GM23248 (cell line): ENCODE data around the gene APLP2. TPM values are rescaled to one million over a fixed set of nuclear protein-coding genes. Genes with fewer than 3 reads are reported as not detected.
"Not testable (repeated sequence)": the region's sequence is repeated elsewhere in the genome, so short reads cannot be mapped to it uniquely, and the experiment has no call there.

Experiments used
- DNase-seq: peaks from one replicate; pipeline ENCODE4 v3.0.0-alpha.2; 2015
- H2AFZ ChIP-seq: fragments of 200-600 bp; sonication (generic); 2 replicates; pipeline ENCODE4 v1.6.1; 2016; ENCODE audit warnings: antibody characterized with exemption
- H3F3A ChIP-seq: fragments of 200-600 bp; sonication (generic); 2 replicates; pipeline ENCODE4 v1.6.1; 2016; ENCODE audit warnings: mild to moderate bottlenecking, antibody characterized with exemption, mixed run types; ENCODE audit not compliant: insufficient read depth
- H3K27ac ChIP-seq: fragments of 200-600 bp; sonication (generic); 2 replicates; pipeline ENCODE4 v1.5.1; 2016; ENCODE audit warnings: mild to moderate bottlenecking
- H3K27me3 ChIP-seq: fragments of 200-600 bp; sonication (generic); replicated peaks from 2 replicates; pipeline ENCODE4 v1.6.1; 2016; ENCODE audit warnings: mild to moderate bottlenecking; ENCODE audit not compliant: insufficient read depth
- H3K36me3 ChIP-seq: fragments of 200-600 bp; sonication (generic); 2 replicates; pipeline ENCODE4 v1.6.1; 2016; ENCODE audit warnings: low read depth, mild to moderate bottlenecking
- H3K4me1 ChIP-seq: fragments of 200-600 bp; sonication (generic); 2 replicates; pipeline ENCODE4 v1.6.1; 2016; ENCODE audit warnings: mild to moderate bottlenecking; ENCODE audit not compliant: insufficient read depth
- H3K4me2 ChIP-seq: fragments of 200-600 bp; sonication (generic); one replicate; pipeline ENCODE4 v1.6.1; 2016; ENCODE audit warnings: mild to moderate bottlenecking; ENCODE audit not compliant: unreplicated experiment
- H3K4me3 ChIP-seq: fragments of 200-600 bp; sonication (generic); 2 replicates; pipeline ENCODE4 v1.5.1; 2016; ENCODE audit warnings: mild to moderate bottlenecking
- H3K79me2 ChIP-seq: fragments of 200-600 bp; sonication (generic); 2 replicates; pipeline ENCODE4 v1.6.1; 2016; ENCODE audit warnings: mild to moderate bottlenecking; ENCODE audit not compliant: insufficient read depth
- H3K9ac ChIP-seq: fragments of 200-600 bp; sonication (generic); 2 replicates; pipeline ENCODE4 v1.6.1; 2016; ENCODE audit warnings: mild to moderate bottlenecking
- H3K9me2 ChIP-seq: fragments of 200-600 bp; sonication (generic); 2 replicates; pipeline ENCODE4 v1.6.1; 2016; ENCODE audit warnings: mixed run types, mild to moderate bottlenecking, moderate library complexity; ENCODE audit not compliant: insufficient read depth
- H3K9me3 ChIP-seq: fragments of 200-600 bp; sonication (generic); one replicate; pipeline ENCODE4 v1.6.1; 2017; ENCODE audit warnings: low read depth
- H4K20me1 ChIP-seq: fragments of 200-600 bp; sonication (generic); 2 replicates; pipeline ENCODE4 v1.6.0; 2016; ENCODE audit not compliant: insufficient read depth
- EZH2 ChIP-seq: fragments of 200-600 bp; sonication (generic); IDR thresholded peaks from 2 replicates; pipeline ENCODE4 v1.6.1; 2018; ENCODE audit warnings: antibody characterized with exemption, mild to moderate bottlenecking; ENCODE audit not compliant: insufficient read depth, poor library complexity, severe bottlenecking
- EZH2phosphoT487 ChIP-seq: fragments of 200-600 bp; sonication (generic); IDR thresholded peaks from 2 replicates; pipeline ENCODE4 v1.6.1; 2018; ENCODE audit warnings: antibody characterized with exemption, moderate library complexity, mild to moderate bottlenecking, low read depth; ENCODE audit not compliant: insufficient read depth
- WGBS, 2 experiments: methylation state at CpG; one replicate each; pipeline ENCODE4 v1.1.6; 2015 to 2017; ENCODE audit warnings: low lambda C conversion rate in 2 of 2, low coverage in 1 of 2; ENCODE audit errors: missing lambda C conversion rate in 2 of 2; 5-methylcytosine and 5-hydroxymethylcytosine counted together
- in situ Hi-C: fragments of 300-500 bp; cut with MboI; formaldehyde crosslinking; loops from 2 replicates; pipeline ENCODE4 v1.15.0; 2020
- polyA plus RNA-seq: library from polyadenylated mRNA; unstranded; fragments of >200 nt; fragmentation: Nextera tagmentation; extraction: Ambion mirVana; gene quantifications from 2 replicates; pipeline ENCODE4 v1.2.1, GENCODE V29; 2016
- total RNA-seq: library from RNA; depleted of rRNA; stranded (reverse); fragments of >200 nt; shearing (Covaris generic); gene quantifications from 2 replicates; pipeline ENCODE4 v1.2.3, GENCODE V29; 2014

Gene APLP2
- total and polyA plus RNA-seq, 2 experiments from 2014 or later = 377 to 390 TPM

DNA sequence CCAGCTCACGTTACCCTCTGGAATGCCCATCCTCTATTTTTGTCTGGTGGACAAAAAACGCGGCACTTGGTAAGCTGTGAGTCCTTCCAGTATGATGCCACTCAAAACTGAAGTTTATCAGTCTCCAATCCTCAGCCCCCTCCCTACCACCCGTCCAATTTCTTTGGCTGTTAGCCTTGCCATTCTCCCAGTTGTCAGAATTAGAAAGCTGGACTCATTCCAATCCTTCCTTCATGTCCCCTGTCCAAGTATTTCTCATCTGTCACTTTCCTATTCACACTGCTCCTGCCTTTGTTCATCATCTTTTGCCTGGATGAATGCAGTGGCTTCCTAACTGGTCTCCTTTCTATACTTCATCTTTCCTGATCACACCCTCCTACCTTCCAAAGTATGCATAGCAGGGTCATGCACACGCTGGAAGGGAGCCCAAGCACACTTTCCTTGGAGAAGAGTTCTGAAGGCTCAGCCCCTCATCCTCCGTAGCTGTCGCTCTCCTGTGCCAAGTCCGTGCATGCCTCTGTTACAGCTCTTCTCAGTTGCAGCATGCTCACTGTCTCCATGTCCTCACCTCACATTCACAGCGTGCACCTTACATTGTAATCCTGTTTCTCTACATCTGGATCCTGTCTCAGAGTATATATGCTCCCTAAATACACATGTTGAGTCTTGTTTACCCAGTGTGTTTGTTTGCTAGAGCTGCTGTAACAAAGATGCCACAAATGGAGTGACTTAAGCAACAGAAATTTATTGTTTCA, 19.4 kb downstream of the APLP2 start:
- H3K79me2 ChIP-seq = peaks cover 67% of the 10 kb centered on the region
- H3F3A ChIP-seq = no peaks in the 10 kb centered on the region
- DNase-seq = no peak
- H3K4me2 ChIP-seq = no peak overlapping the region
- no peaks in the 10 kb centered on the region for H3K27me3 ChIP-seq
- no peak overlapping the region for H3K27ac ChIP-seq
- in situ Hi-C loops = no loop called here
- no peaks in the 10 kb centered on the region for H3K36me3 ChIP-seq
- H3K4me3 ChIP-seq = no peak overlapping the region
- TF ChIP-seq EZH2 = no peak
- no peak for TF ChIP-seq EZH2phosphoT487
- H2AFZ ChIP-seq = no peak overlapping the region
- WGBS, 2 experiments = 71 to 73% methylated on average over 9 of the region's 9 CpGs
- peaks cover 26% of the 10 kb centered on the region; the same call in 1 of the 2 replicates for H4K20me1 ChIP-seq
- H3K9me2 ChIP-seq = no peaks in the 10 kb centered on the region
- H3K9ac ChIP-seq = no peak overlapping the region
- H3K4me1 ChIP-seq = no peaks in the 10 kb centered on the region
- H3K9me3 ChIP-seq = no peaks in the 10 kb centered on the region

DNA sequence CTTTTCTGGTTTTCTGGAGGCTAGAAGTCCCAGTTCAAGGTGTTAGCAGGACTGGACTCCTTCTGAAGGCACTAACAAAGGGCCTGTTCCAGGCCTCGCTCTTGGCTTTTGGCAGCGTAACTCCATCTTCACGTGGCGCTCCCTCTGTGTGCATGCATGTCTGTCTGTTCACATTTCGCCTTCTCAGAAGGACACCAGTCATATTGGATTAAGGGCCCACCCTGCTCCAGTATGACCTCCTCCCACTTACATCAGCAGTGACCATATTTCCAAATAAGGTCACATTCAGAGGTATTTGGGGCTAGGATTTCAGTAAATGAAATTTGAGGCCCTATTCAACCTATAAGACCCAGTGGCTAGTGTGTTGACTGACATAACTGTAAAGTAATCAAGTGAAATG, 20.0 kb downstream of the APLP2 start:
- 98 to 99% methylated on average over 5 of the region's 5 CpGs for WGBS, 2 experiments
- H2AFZ ChIP-seq = no peak overlapping the region
- no peak for TF ChIP-seq EZH2
- TF ChIP-seq EZH2phosphoT487 = no peak

DNA sequence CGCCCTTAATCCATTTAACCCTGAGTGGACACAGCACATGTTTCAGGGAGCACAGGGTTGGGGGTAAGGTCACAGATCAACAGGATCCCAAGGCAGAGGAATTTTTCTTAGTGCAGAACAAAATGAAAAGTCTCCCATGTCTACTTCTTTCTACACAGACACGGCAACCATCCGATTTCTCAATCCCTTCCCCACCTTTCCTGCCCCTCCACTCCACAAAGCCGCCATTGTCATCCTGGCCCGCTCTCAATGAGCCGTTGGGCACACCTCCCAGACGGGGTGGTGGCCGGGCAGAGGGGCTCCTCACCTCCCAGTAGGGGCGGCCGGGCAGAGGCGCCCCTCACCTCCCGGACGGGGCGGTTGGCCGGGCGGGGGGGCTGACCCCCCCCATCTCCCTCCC, 20.8 kb downstream of the APLP2 start:
- in situ Hi-C loops, H3K27ac ChIP-seq, H3K4me3 ChIP-seq, DNase-seq, H3K4me1 ChIP-seq, H3K4me2 ChIP-seq, H3K36me3 ChIP-seq, H3K27me3 ChIP-seq, H3F3A ChIP-seq, H3K9me2 ChIP-seq, H3K9ac ChIP-seq, H2AFZ ChIP-seq, H3K9me3 ChIP-seq: not testable (repeated sequence)
- Histone ChIP-seq H3K79me2 (peaks cover 67% of the 10 kb centered on the region), H4K20me1 (peaks cover 33% of the 10 kb centered on the region)
- WGBS, 2 experiments = 81 to 86% methylated on average over 3 to 15 of the region's 16 CpGs

More for the DNA sequence above, 20.0 kb downstream of the APLP2 start:
- Histone ChIP-seq H4K20me1 (peaks cover 26% of the 10 kb centered on the region; the same call in 1 of the 2 replicates), H3K4me3 (no peak overlapping the region), H3K4me2 (no peak overlapping the region), H3K9me3 (no peaks in the 10 kb centered on the region), H3K79me2 (peaks cover 67% of the 10 kb centered on the region), H3K9ac (no peak overlapping the region), H3K36me3 (no peaks in the 10 kb centered on the region), H3K4me1 (no peaks in the 10 kb centered on the region), H3K27me3 (no peaks in the 10 kb centered on the region), H3K9me2 (no peaks in the 10 kb centered on the region), H3K27ac (no peak overlapping the region), H3F3A (no peaks in the 10 kb centered on the region)
- in situ Hi-C loops = no loop called here
- DNase-seq = no peak

DNA sequence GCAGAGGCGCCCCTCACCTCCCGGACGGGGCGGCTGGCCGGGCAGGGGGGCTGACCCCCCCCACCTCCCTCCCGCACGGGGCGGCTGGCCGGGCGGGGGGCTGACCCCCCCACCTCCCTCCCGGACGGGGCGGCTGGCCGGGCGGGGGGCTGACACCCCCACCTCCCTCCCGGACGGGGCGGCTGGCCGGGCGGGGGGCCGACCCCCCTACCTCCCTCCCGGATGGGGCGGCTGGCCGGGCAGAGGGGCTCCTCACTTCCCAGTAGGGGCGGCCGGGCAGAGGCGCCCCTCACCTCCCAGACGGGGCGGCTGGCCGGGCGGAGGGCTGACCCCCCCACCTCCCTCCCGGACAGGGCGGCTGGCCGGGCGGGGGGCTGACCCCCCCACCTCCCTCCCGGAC, 21.5 kb downstream of the APLP2 start:
- 83% methylated on average over 24 of the region's 36 CpGs; no CpG with 5 or more reads in 1 of the 2 experiments for WGBS, 2 experiments
- H3K4me3 ChIP-seq, H3K36me3 ChIP-seq, in situ Hi-C loops, H3K9ac ChIP-seq, H3K4me2 ChIP-seq, H2AFZ ChIP-seq, H3K4me1 ChIP-seq, H3K9me3 ChIP-seq, H3K27ac ChIP-seq, H3F3A ChIP-seq, H3K27me3 ChIP-seq, DNase-seq, H3K9me2 ChIP-seq: not testable (repeated sequence)
- H4K20me1 ChIP-seq = peaks cover 34% of the 10 kb centered on the region
- H3K79me2 ChIP-seq = peaks cover 67% of the 10 kb centered on the region

DNA sequence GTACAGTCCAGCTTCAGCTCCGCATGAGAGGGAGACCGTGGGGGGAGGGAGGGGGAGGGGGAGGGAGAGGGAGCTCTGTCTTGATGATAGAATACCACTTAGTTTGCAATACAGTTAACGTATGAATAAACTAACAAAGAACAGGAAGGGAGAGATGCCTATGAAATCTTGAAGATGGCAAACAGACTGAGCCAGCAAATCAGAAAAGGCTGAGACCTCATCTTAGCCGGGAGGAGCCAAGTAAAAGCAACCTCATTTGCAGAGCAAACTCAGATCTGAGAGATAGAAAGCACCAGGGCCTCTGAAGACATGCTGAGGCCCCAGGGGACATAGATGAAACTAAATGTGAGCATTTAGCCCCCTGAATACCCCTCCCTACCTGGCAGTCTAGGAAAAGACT, 23.0 kb downstream of the APLP2 start:
- Histone ChIP-seq H3K4me2 (no peak overlapping the region), H2AFZ (no peak overlapping the region), H3K9me2 (no peaks in the 10 kb centered on the region), H3K27ac (no peak overlapping the region), H3K27me3 (0 out of 2 replicates have a peak, but pooled peaks cover 3% of the 10 kb centered on the region), H3K9me3 (no peaks in the 10 kb centered on the region), H3F3A (no peaks in the 10 kb centered on the region), H3K79me2 (peaks cover 67% of the 10 kb centered on the region), H3K9ac (no peak overlapping the region), H3K36me3 (no peaks in the 10 kb centered on the region), H3K4me1 (no peaks in the 10 kb centered on the region), H4K20me1 (peaks cover 35% of the 10 kb centered on the region), H3K4me3 (no peak overlapping the region)
- DNase-seq = no peak
- WGBS, 2 experiments = 97 to 100% methylated on average over 2 to 4 of the region's 4 CpGs
- no peak for TF ChIP-seq EZH2phosphoT487
- no peak for TF ChIP-seq EZH2
- in situ Hi-C loops = no loop called here
